Stomach (tissue), 9 donors: Measurements from ENCODE around the gene CYTH3. TPM values are rescaled to one million over a fixed set of nuclear protein-coding genes. Genes with fewer than 3 reads are reported as not detected.

Experiments
- DNase-seq, 2 donors: peaks; one replicate each; pipeline versions ENCODE4 v3.0.0 to v3.0.0-alpha.2; 2013 to 2019
- H3K27ac ChIP-seq, 5 donors: fragments of 200-600 bp in 4 of 5; sonication (generic) in 4 of 5; one replicate each; pipeline ENCODE4 v1.5.1; 2013 to 2019; ENCODE audit warnings: mild to moderate bottlenecking in 1 of 5, moderate library complexity in 1 of 5
- H3K27me3 ChIP-seq, 3 donors: fragments of 200-600 bp; sonication (generic); one replicate each; pipeline ENCODE4 v1.5.1; 2017 to 2019; ENCODE audit warnings: mixed run types in 1 of 3
- H3K36me3 ChIP-seq, 4 donors: fragments of 200-600 bp; sonication (generic); 1 replicate in 3 of 4; 2 replicates in 1 of 4; pipeline ENCODE4 v1.5.1; 2016 to 2019
- H3K4me1 ChIP-seq, 4 donors: fragments of 200-600 bp; sonication (generic); one replicate each; pipeline ENCODE4 v1.5.1; 2016 to 2019
- H3K4me3 ChIP-seq, 4 donors: fragments of 200-600 bp; sonication (generic) in 3 of 4; one replicate each; pipeline ENCODE4 v1.5.1; 2016 to 2019; ENCODE audit warnings: mild to moderate bottlenecking in 1 of 4
- H3K9me3 ChIP-seq, 4 donors: fragments of 200-600 bp; sonication (generic); one replicate each; pipeline ENCODE4 v1.5.1; 2016 to 2019
- EP300 ChIP-seq: sonication (generic); formaldehyde crosslinking; IDR thresholded peaks from one replicate; pipeline ENCODE4 v1.6.1; 2017; ENCODE audit warnings: antibody characterized with exemption
- POLR2A ChIP-seq, 4 donors: fragments of 450-650 bp; IDR thresholded peaks; one replicate each; pipeline ENCODE4 v1.6.1; 2016; ENCODE audit warnings: antibody characterized with exemption in 4 of 4, control low read depth in 2 of 4, mild to moderate bottlenecking in 1 of 4, moderate library complexity in 1 of 4
- POLR2AphosphoS5 ChIP-seq, 3 donors: sonication (generic); formaldehyde crosslinking; IDR thresholded peaks; one replicate each; pipeline ENCODE4 v1.6.1; 2016; ENCODE audit warnings: antibody characterized with exemption in 3 of 3
- WGBS, 5 donors: extraction: QIAGEN DNeasy Blood & Tissue Kit in 3 of 5; methylation state at CpG; one replicate each; pipeline versions ENCODE4 v1.1.5 to v1.1.7; 2013 to 2018; 5-methylcytosine and 5-hydroxymethylcytosine counted together
- intact Hi-C: fragments of 100-400 bp; cut with DNase I; formaldehyde crosslinking; loops from one replicate; pipeline ENCODE4 v1.15.1; 2023; ENCODE audit warnings: low total_unique reads
- polyA plus RNA-seq, 3 donors: library from polyadenylated mRNA; stranded (reverse); fragments of 200-250 nt; gene quantifications; one replicate each; pipeline ENCODE4 v1.2.3, GENCODE V29; 2013
- total RNA-seq, 5 donors: library from RNA; depleted of rRNA; stranded (reverse); fragments of >200 nt; gene quantifications; one replicate each; pipeline versions ENCODE4 v1.1.0 to v1.2.3, GENCODE V29; 2014 to 2016
- TF ChIP-seq, protein P1 (sequence below), 7 experiments: fragments of 450-650 bp in 4 of 7; fragments of 200-600 bp in 3 of 7; sonication (generic) in 3 of 7; IDR thresholded peaks; one replicate each; pipeline ENCODE4 v1.5.1; 2016 to 2019; ENCODE audit warnings: antibody characterized with exemption in 7 of 7, control low read depth in 2 of 7, mild to moderate bottlenecking in 1 of 7
- donor health status: healthy with polysubstance abuse.
- donor health status: Bipolar disorder and iron deficiency.
- donor health status: healthy.

The CYTH3 gene
- total and polyA plus RNA-seq, 8 donors, result 5.1 to 33.8 (median 16.1) TPM

DNA sequence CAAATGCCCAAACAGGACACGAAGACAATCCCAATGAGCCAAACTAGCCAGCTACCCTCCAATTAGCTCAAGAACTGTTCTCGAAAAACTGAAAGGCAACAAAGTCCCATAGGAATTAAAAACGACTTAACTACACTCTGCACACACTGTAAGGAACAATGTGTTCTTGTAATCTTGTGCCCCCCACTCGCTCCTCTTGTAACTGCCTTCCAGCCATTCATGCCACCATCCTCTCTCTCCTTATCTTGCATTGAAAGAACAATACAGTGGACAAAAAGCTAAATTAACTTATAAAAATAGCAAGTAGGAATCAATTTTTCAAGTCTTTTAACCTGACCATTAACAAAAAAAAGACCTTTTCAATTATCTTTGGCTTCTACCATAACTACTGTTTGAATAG lies 2.9 kb downstream of the CYTH3 start:
- no peaks in the 10 kb centered on the region for H3K9me3 ChIP-seq
- no peak for TF ChIP-seq POLR2A (IDR thresholded peaks at IDR 0.05)
- no peak for TF ChIP-seq POLR2AphosphoS5 (IDR thresholded peaks at IDR 0.05)
- TF ChIP-seq, protein P1, sequence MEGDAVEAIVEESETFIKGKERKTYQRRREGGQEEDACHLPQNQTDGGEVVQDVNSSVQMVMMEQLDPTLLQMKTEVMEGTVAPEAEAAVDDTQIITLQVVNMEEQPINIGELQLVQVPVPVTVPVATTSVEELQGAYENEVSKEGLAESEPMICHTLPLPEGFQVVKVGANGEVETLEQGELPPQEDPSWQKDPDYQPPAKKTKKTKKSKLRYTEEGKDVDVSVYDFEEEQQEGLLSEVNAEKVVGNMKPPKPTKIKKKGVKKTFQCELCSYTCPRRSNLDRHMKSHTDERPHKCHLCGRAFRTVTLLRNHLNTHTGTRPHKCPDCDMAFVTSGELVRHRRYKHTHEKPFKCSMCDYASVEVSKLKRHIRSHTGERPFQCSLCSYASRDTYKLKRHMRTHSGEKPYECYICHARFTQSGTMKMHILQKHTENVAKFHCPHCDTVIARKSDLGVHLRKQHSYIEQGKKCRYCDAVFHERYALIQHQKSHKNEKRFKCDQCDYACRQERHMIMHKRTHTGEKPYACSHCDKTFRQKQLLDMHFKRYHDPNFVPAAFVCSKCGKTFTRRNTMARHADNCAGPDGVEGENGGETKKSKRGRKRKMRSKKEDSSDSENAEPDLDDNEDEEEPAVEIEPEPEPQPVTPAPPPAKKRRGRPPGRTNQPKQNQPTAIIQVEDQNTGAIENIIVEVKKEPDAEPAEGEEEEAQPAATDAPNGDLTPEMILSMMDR (IDR thresholded peaks at IDR 0.05), result no peak
- no peak for TF ChIP-seq EP300
- H3K4me1 ChIP-seq, result peaks cover 36 to 70% (median 51%) of the 10 kb centered on the region in 4 donors
- H3K4me3 ChIP-seq, result no peak overlapping the region
- WGBS, 5 donors, result 35 to 60% (median 38%) methylated on average over 4 of the region's 4 CpGs
- DNase-seq, result no peak
- H3K36me3 ChIP-seq, result no peaks in the 10 kb centered on the region
- no peaks in the 10 kb centered on the region for H3K27me3 ChIP-seq
- intact Hi-C loops, result loop anchor here (10.0 kb wide), 1 partner anchor 55 kb away; no protein-coding TSS in a partner anchor
- H3K27ac ChIP-seq, result peak overlapping the region; percentile 56 to 77 (median 67)

DNA sequence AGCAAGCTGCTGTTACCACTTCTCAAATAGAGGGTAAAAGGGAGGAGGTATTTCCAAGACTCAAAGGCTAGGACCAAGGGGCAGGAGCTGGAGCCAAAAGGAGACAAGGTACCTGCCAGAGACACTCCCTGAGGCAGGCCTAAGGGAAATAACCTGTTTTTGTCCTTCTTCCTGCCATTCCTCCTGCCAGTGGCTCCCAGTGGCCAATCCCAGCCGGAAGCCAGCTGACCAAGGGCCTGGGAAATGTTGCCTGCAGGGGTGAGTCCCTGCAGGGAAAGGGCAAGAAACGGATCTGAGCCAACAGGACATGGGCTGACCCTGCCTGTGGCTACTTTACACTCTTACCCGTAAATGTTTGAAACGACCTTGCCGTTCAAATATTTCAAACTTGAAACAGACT lies 3.5 kb downstream of the CYTH3 start:
- Histone ChIP-seq H3K27ac (peak overlapping the region; percentile 56 to 77 (median 67)), H3K36me3 (no peaks in the 10 kb centered on the region), H3K4me3 (no peak overlapping the region), H3K27me3 (no peaks in the 10 kb centered on the region), H3K4me1 (peaks cover 37 to 76% (median 56%) of the 10 kb centered on the region in 4 donors), H3K9me3 (no peaks in the 10 kb centered on the region)
- intact Hi-C loops, result loop anchor here (10.0 kb wide), 1 partner anchor 54 kb away; no protein-coding TSS in a partner anchor
- 21 to 41% (median 28%) methylated on average over 5 of the region's 5 CpGs for WGBS, 5 donors
- DNase-seq, result peak; percentile 52 to 62
- TF ChIP-seq EP300, result no peak
- TF ChIP-seq, protein P1 (IDR thresholded peaks at IDR 0.05), result no peak
- no peak for TF ChIP-seq POLR2A (IDR thresholded peaks at IDR 0.05)
- TF ChIP-seq POLR2AphosphoS5 (IDR thresholded peaks at IDR 0.05), result peak in 1 of 3 donors; percentile 71

DNA sequence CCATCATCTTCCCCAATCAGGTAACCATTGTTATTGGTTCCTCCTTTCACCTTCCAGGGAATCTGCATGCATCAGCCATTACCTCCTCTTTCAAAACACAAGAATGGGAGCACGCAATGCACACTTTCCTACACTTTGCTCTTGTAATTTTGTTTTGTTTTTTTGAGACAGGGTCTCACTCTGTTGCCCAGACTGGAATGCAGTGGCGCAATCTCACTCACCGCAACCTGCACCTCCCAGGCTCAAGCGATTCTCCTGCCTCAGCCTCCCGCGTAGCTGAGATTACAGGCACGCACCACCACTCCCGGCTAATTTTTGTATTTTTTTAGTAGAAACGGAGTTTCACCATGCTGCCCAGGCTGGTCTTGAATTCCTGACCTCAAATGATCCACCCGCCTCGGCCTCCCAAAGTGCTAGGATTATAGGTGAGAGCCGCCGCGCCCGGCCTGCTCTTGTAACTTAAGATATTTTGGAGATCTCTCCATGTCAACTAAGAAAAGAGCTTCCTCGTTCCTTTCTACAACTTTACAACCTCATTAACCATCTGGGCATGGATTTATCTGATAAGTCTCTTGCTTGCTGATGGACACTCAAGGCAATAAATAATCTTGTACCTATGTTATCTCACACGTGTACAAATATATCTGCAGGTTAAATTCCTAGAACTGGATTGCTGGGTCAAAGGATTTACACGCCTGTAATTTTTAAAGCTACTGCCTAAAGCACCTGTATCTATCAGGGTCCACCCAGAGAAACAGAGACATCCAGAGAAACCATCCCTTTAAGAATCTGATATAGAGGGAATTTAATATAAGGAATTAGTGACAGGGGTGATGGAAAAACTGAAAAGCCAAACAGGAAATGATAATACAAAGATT lies 4.2 kb downstream of the CYTH3 start:
- Histone ChIP-seq H3K27ac (peak overlapping the region; percentile 56 to 77 (median 67)), H3K9me3 (no peaks in the 10 kb centered on the region), H3K36me3 (no peaks in the 10 kb centered on the region), H3K4me1 (peaks cover 42 to 80% (median 58%) of the 10 kb centered on the region in 4 donors), H3K27me3 (no peaks in the 10 kb centered on the region), H3K4me3 (no peak overlapping the region)
- no peak for DNase-seq
- intact Hi-C loops, result loop anchor here (10.0 kb wide), 1 partner anchor 53 kb away; no protein-coding TSS in a partner anchor
- TF ChIP-seq, protein P1 (IDR thresholded peaks at IDR 0.05), result no peak
- TF ChIP-seq POLR2A (IDR thresholded peaks at IDR 0.05), result no peak
- no peak for TF ChIP-seq EP300
- TF ChIP-seq POLR2AphosphoS5 (IDR thresholded peaks at IDR 0.05), result no peak
- WGBS, 5 donors, result 53 to 75% (median 60%) methylated on average over 18 of the region's 18 CpGs

DNA sequence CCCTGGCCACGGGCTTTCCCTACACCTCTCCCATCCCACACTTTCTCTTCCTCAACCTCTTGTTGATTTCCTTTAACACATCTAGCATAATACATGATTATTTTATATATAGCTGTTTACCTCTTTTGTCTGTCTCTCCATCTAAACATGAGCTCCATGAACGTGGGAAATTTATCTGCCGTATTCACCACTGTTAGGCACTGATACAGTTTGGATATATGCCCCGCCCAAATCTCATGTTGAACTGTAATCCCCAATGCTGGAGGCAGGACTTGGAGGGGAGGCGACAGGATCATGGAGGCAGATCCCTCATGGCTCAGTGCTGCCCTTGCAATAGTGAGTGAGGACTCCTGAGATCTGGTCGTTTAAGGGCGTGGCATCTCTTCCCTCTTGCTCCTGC lies 5.7 kb downstream of the CYTH3 start:
- TF ChIP-seq EP300 (no peak), POLR2AphosphoS5 (IDR thresholded peaks at IDR 0.05) (no peak), POLR2A (IDR thresholded peaks at IDR 0.05) (no peak)
- TF ChIP-seq, protein P1 (IDR thresholded peaks at IDR 0.05), result no peak
- Histone ChIP-seq H3K4me1 (peaks cover 34 to 87% (median 64%) of the 10 kb centered on the region in 4 donors), H3K9me3 (no peaks in the 10 kb centered on the region), H3K27me3 (no peaks in the 10 kb centered on the region), H3K36me3 (no peaks in the 10 kb centered on the region), H3K27ac (no peak overlapping the region), H3K4me3 (no peak overlapping the region)
- intact Hi-C loops, result loop anchor here (10.0 kb wide), 1 partner anchor 52 kb away; no protein-coding TSS in a partner anchor
- DNase-seq, result no peak
- 79 to 91% (median 86%) methylated on average over 7 of the region's 7 CpGs for WGBS, 5 donors
